ENCODE measurements around the gene STRADA. TPM values are rescaled to one million over a fixed set of nuclear protein-coding genes. Genes with fewer than 3 reads are reported as not detected.

STRADA gene
- total and polyA plus RNA-seq, 10 of the 15 experiments (the other 5 are each of a cell fraction or from before 2014, with no cell fraction given), result 13.3 to 54.1 (median 44.0) TPM

GRCh38 chr17:63773272-63774140 is 31.9 kb upstream of the STRADA start, which contains the start of gene CCDC47 (continued):
- TF ChIP-seq REST (IDR thresholded peaks at IDR 0.05; ENCODE audit: low read depth, low read length) (0 out of 2 replicates have a peak, but pooled peaks have one; percentile 28), RB1 (IDR thresholded peaks at IDR 0.05; ENCODE audit: borderline replicate concordance) (peak; percentile 81), ZNF687 (IDR thresholded peaks at IDR 0.05) (peak; percentile 85), KDM1A (IDR thresholded peaks at IDR 0.05; ENCODE audit: borderline replicate concordance) (no peak), MEF2A (IDR thresholded peaks at IDR 0.05; ENCODE audit: insufficient read depth, low read depth, low read length) (0 out of 2 replicates have a peak, but pooled peaks have one; percentile 7)
